HCT116 (cell line): ENCODE results near the gene CPT1C. TPM values are rescaled to one million over a fixed set of nuclear protein-coding genes. Genes with fewer than 3 reads are reported as not detected.

Experiments
- ATAC-seq: fragments of 200-7000 bp; cut with Tn5 transposase; 2 replicates; pipeline ENCODE4 v1.9.1; 2020; ENCODE audit warnings: mild to moderate bottlenecking, moderate library complexity
- BruUV-seq: library from RNA; stranded (reverse); fragments of 400-500 nt; replicated peaks from 2 replicates; lab custom pipeline; 2021; lab: Mats Ljungman, UMichigan
- CTCF ChIA-PET: fragments of 300-600 bp; sonication (Branson Sonifier 250); formaldehyde crosslinking; loops from one replicate; lab custom pipeline; 2021; ENCODE audit warnings: antibody characterized with exemption; lab: Charles Lee
- POLR2A ChIA-PET: fragments of 300-600, 350-600 bp; sonication (Branson Sonifier 250); formaldehyde crosslinking; loops from one replicate; lab custom pipeline; 2021; ENCODE audit warnings: antibody characterized with exemption; lab: Charles Lee
- RAD21 ChIA-PET, 2 experiments: fragments of 300-600 bp; sonication (Branson Sonifier 250); formaldehyde crosslinking; loops; one replicate each; lab custom pipeline; 2023; ENCODE audit warnings: low total read pairs in 2 of 2; ENCODE audit not compliant: uncharacterized antibody in 2 of 2, unreplicated experiment in 2 of 2, low non-redundant PET in 1 of 2; lab: Charles Lee
- DNase-seq: peaks from one replicate; pipeline ENCODE4 v3.0.0-alpha.2; 2010; ENCODE audit warnings: low read depth, low spot score
- H2AFZ ChIP-seq: fragments of 200-600 bp; shearing (Covaris generic), sonication (generic); 2 replicates; pipeline ENCODE4 v1.6.1; 2017; ENCODE audit warnings: low read depth, mixed run types, mixed read lengths, antibody characterized with exemption, low read length; ENCODE audit not compliant: poor library complexity, severe bottlenecking
- H3K27ac ChIP-seq: 2 replicates; pipeline ENCODE4 v1.5.1; 2012; ENCODE audit warnings: low read depth, low read length
- H3K27me3 ChIP-seq: fragments of 200-600 bp; sonication (generic); 2 replicates; pipeline ENCODE4 v1.6.1; 2016; ENCODE audit warnings: mixed run types, low read length, mixed read lengths; ENCODE audit not compliant: insufficient read depth
- H3K36me3 ChIP-seq, 2 experiments: fragments of 200-500 bp in 1 of 2; fragments of 200-600 bp in 1 of 2; sonication (Bioruptor generic) in 1 of 2; sonication (generic) in 1 of 2; 2 replicates each; pipeline versions ENCODE4 v1.5.1 to v1.6.1; 2014 to 2016; ENCODE audit warnings: low read length in 2 of 2, inconsistent platforms in 1 of 2, mixed read lengths in 1 of 2, mixed run types in 1 of 2; ENCODE audit not compliant: insufficient read depth in 2 of 2, control insufficient read depth in 1 of 2
- H3K4me1 ChIP-seq, 2 experiments: fragments of 200-600 bp in 1 of 2; sonication (generic) in 1 of 2; 2 replicates each; pipeline versions ENCODE4 v1.5.1 to v1.6.1; 2012 to 2017; ENCODE audit warnings: low read length in 2 of 2, inconsistent platforms in 1 of 2, mild to moderate bottlenecking in 1 of 2, mixed read lengths in 1 of 2, mixed run types in 1 of 2, moderate library complexity in 1 of 2; ENCODE audit not compliant: insufficient read depth in 2 of 2, control insufficient read depth in 1 of 2
- H3K4me2 ChIP-seq: fragments of 200-600 bp; sonication (generic); 2 replicates; pipeline ENCODE4 v1.6.1; 2017; ENCODE audit warnings: mixed run types, low read length, mixed read lengths
- H3K4me3 ChIP-seq, 2 experiments: fragments of 200-600 bp in 1 of 2; sonication (generic) in 1 of 2; replicated peaks in 1 of 2; 2 replicates each; pipeline ENCODE4 v1.5.1; 2011 to 2016; ENCODE audit warnings: low read length in 2 of 2, control low read depth in 1 of 2, low read depth in 1 of 2, mild to moderate bottlenecking in 1 of 2, mixed read lengths in 1 of 2, mixed run types in 1 of 2
- H3K79me2 ChIP-seq: fragments of 200-600 bp; sonication (generic); 2 replicates; pipeline ENCODE4 v1.6.1; 2017; ENCODE audit warnings: mild to moderate bottlenecking, mixed run types, low read length, moderate library complexity, mixed read lengths; ENCODE audit not compliant: insufficient read depth
- H3K9ac ChIP-seq: fragments of 200-600 bp; sonication (generic); 2 replicates; pipeline ENCODE4 v1.6.1; 2016; ENCODE audit warnings: low read length, mixed read lengths
- H3K9me2 ChIP-seq: fragments of 200-600 bp; sonication (generic), shearing (Covaris generic); 2 replicates; pipeline ENCODE4 v1.6.1; 2017; ENCODE audit warnings: mixed run types, mild to moderate bottlenecking, moderate library complexity; ENCODE audit not compliant: insufficient read depth
- H3K9me3 ChIP-seq, 2 experiments: fragments of 200-500 bp in 1 of 2; fragments of 200-600 bp in 1 of 2; sonication (Bioruptor generic) in 1 of 2; sonication (generic) in 1 of 2; 2 replicates each; pipeline ENCODE4 v1.6.1; 2014 to 2017; ENCODE audit warnings: low read length in 2 of 2, mixed read lengths in 2 of 2, inconsistent platforms in 1 of 2, low read depth in 1 of 2, mild to moderate bottlenecking in 1 of 2, mixed run types in 1 of 2, moderate library complexity in 1 of 2; ENCODE audit not compliant: control insufficient read depth in 1 of 2, insufficient read depth in 1 of 2
- H4K20me1 ChIP-seq: fragments of 200-600 bp; sonication (generic), shearing (Covaris generic); 2 replicates; pipeline ENCODE4 v1.6.1; 2017; ENCODE audit warnings: mixed run types, mild to moderate bottlenecking, moderate library complexity; ENCODE audit not compliant: insufficient read depth
- CBX3 ChIP-seq: IDR thresholded peaks from 2 replicates; pipeline ENCODE4 v1.6.1; 2012; ENCODE audit warnings: low read depth
- CEBPB ChIP-seq: IDR thresholded peaks from 2 replicates; pipeline ENCODE4 v1.6.1; 2012; ENCODE audit warnings: low read depth
- EZH2 ChIP-seq: fragments of 200-600 bp; sonication (generic); IDR thresholded peaks from 2 replicates; pipeline ENCODE4 v1.6.1; 2017; ENCODE audit warnings: antibody characterized with exemption, mixed run types
- JUND ChIP-seq: IDR thresholded peaks from 2 replicates; pipeline ENCODE4 v1.6.1; 2012
- POLR2AphosphoS5 ChIP-seq: IDR thresholded peaks from 2 replicates; pipeline ENCODE4 v1.6.1; 2011; ENCODE audit warnings: mild to moderate bottlenecking, low read depth, low read length, moderate library complexity
- RAD21 ChIP-seq: IDR thresholded peaks from 2 replicates; pipeline ENCODE4 v1.6.1; 2012; ENCODE audit warnings: low read depth, mild to moderate bottlenecking
- TCF7L2 ChIP-seq: IDR thresholded peaks from 2 replicates; pipeline ENCODE4 v1.7.0; 2011; ENCODE audit warnings: borderline replicate concordance, inconsistent platforms; ENCODE audit not compliant: insufficient read depth, insufficient read length; ENCODE audit errors: extremely low read depth
- ZNF274 ChIP-seq: fragments of 200-500 bp; sonication (Bioruptor generic); IDR thresholded peaks from 2 replicates; pipeline ENCODE4 v1.6.1; 2014; ENCODE audit warnings: mild to moderate bottlenecking, low read depth, low read length, inconsistent platforms
- intact Hi-C: fragments of 100-400 bp; cut with micrococcal nuclease; formaldehyde crosslinking; loops from 2 replicates; pipeline ENCODE4 v1.10.0; 2022
- total RNA-seq: library from RNA; stranded (reverse); gene quantifications from one replicate; pipeline ENCODE4 v1.2.1, GENCODE V29; 2021; ENCODE audit not compliant: unreplicated experiment
- TF ChIP-seq, protein P1 (sequence below): IDR thresholded peaks from 2 replicates; pipeline ENCODE4 v1.6.1; 2012

CPT1C gene
- total RNA-seq, 1 experiment from 2014 or later, result 12.0 TPM

DNA sequence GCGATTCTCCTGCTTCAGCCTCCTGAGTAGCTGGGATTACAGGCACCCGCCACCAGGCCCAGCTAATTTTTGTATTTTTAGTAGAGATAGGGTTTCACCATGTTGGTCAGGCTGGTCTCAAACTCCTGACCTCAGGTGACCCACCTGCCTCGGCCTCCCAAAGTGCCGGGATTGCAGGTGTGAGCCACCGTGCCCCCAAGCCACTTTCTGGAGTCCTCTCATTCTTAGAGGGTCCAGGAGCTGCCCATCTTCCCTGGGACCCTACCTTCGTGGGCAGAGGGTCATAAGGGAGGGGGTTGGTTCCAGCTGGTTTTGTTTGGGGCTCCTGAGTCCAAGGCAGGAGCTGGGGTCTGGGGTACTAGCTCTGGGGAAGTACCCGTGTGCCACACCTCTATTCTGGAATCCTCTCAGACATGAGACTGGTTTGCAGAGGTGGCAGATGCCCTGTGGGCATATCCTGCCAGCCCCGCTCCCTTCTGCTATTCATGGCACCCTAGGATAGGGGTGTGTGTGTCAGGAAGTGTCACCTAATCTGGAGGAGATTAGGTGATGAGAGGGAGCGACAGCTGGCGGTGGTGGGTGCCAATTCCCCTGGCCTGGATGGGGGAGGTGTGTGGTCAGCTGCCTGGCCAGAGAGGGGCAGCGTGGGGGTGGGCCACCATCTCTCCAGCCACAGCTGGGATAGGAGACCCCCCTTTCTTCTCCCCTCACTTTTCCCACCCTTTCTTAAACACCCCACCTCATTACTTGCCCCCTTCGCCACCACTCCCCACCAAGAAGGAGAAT, 11.7 kb upstream of the CPT1C start:
- RAD21 ChIA-PET, result no interaction called here
- no peak for TF ChIP-seq ZNF274
- TF ChIP-seq POLR2AphosphoS5, result no peak
- TF ChIP-seq JUND, result no peak
- TF ChIP-seq, protein P1, sequence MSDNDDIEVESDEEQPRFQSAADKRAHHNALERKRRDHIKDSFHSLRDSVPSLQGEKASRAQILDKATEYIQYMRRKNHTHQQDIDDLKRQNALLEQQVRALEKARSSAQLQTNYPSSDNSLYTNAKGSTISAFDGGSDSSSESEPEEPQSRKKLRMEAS, result no peak
- no peak for TF ChIP-seq TCF7L2
- no peak for TF ChIP-seq EZH2
- TF ChIP-seq CBX3, result no peak
- TF ChIP-seq CEBPB, result no peak
- TF ChIP-seq RAD21, result no peak
- Histone ChIP-seq H3K9ac (no peak overlapping the region), H3K4me2 (peak overlapping the region; percentile 58), H3K27ac (peak overlapping the region; percentile 24), H2AFZ (no peak overlapping the region), H3K79me2 (peaks cover 68% of the 10 kb centered on the region), H3K4me1 (peaks cover 30 to 42% of the 10 kb centered on the region in 2 experiments), H4K20me1 (peaks cover 33% of the 10 kb centered on the region; the same call in 1 of the 2 replicates), H3K27me3 (no peaks in the 10 kb centered on the region), H3K36me3 (peaks cover 19 to 32% of the 10 kb centered on the region in 2 experiments; a peak in 3 of 4 replicates), H3K9me2 (no peaks in the 10 kb centered on the region), H3K9me3 (no peaks in the 10 kb centered on the region), H3K4me3 (no peak overlapping the region)
- no peak for DNase-seq
- BruUV-seq, result no TSS peak
- intact Hi-C loops, result loop anchor here (5.0 kb wide), 2 partner anchors 87 to 107 kb away; partner anchors contain the start of gene PRR12
- POLR2A ChIA-PET, result interaction anchor here (0.8 to 1.4 kb wide), 2 partner anchors 37 to 133 kb away, joined by 3 to 4 read pairs; partner anchors contain the start of gene SCAF1
- ATAC-seq, result no peak
- CTCF ChIA-PET, result interaction anchor here (0.6 kb wide), 1 partner anchor 42 kb away, joined by 3 read pairs; no protein-coding TSS in a partner anchor
